ENCODE results near the gene NLGN4X.

GRCh38 chrX:6026980-6027379 lies 201.7 kb downstream of the NLGN4X start:
- TF ChIP-seq CTCF (IDR thresholded peaks at IDR 0.05) (no peak), POLR2A (IDR thresholded peaks at IDR 0.05) (no peak)

Measured in body of pancreas (tissue), 4 donors.